HG02623 (cell line): ENCODE results near the gene KRT13.

Source experiments
- ATAC-seq: cut with Tn5 transposase; IDR thresholded peaks from one replicate; pipeline ENCODE4 v1.9.1; 2021; ENCODE audit warnings: moderate library complexity; ENCODE audit not compliant: unreplicated experiment

The KRT13 gene

DNA sequence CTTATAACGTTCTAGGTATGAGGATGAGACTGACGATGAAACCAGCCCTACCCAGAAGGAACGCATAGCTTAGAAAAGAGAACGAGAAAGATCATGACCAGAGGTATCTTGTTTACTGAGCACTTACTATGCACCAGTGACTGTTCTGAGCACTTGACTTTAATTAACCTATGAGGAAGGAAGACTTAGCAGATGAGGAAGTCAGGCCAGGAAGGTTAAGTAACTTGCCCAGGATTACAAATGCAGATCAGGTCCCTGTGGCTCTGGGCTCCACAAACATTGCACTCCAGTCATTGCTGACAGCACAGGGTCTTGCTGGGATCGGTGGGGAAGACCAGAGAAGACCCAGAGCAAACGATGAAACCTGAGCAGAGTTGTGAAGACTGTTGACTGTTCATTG, 7.1 kb downstream of the KRT13 start:
- ATAC-seq, result no peak

DNA sequence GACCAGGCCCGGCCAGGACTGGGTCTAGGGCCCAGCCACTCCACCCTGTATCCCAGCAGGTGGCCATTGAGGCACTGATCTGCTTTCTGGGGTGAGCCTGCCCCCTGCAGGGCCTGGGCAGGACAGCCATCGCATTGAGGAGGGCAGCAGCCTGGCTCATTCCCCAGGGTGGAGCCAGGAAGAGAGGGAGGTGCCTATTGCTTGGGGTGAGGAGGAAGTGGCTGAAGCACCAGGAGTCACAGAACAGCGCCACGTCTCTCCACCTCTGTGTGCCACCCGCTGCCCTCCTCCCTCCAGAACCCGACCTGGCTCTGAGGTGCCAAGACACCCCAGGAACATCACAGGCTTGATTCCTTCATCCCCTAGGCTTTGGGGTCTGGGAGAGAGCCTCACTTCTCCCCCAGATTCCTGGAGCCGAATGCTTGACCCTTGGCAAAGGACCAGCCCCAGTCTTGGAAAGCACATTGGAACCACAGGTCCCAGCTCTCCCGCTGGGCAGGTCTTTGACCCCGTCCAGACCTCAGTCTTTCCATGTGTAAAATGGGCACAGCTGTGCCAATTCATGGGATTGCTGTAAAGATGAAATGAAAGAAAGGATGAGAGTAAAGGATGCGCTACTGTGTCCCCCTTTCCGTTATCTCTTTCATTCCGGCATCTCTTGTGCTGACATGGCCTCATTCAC, 8.5 kb downstream of the KRT13 start:
- no peak for ATAC-seq

- no peak for ATAC-seq
Observed at GRCh38 chr17:41494524-41494923, 10.9 kb downstream of the KRT13 start.

DNA sequence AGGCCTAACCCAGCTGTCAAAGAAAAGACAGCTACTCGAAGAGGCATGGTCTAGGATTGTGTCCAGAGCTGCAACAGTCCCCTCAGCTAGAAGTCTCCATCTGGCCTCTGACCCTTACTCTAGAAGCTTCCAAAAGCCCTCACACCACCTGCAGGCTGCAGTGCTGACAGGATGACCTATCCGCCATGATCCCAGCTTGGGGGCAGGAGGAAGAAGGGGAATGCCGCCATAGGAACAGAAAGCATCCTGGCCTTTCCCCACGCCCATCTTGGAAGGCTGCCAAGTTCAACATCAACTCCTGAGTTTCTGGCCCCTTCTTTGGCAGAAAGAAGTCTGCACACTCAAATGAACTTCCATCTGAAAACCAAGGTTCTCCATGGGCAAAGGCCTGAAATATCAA, 12.6 kb downstream of the KRT13 start:
- ATAC-seq, result no peak

DNA sequence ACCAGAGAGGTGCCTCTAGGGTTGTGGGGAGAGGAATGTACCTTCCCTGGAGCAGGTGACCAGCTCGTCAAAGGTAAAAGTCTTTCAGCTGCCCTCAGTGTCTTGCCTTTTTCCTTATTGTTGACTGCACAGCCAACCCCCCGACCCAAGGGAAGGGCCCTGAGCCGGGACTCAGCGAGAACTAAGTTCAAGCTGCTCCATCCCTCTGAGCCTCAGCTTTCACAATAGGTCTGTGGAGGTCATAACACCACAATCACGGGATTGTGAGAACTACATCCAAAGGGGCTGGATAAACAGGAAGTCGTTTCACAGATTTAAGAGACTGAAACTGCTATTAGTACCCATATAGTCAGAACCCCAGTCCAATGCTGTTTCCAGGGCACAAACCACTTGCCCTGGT, 13.1 kb downstream of the KRT13 start:
- no peak for ATAC-seq

- no peak for ATAC-seq
Observed at GRCh38 chr17:41491476-41491875, 13.9 kb downstream of the KRT13 start.

GRCh38 chr17:41490000-41490990, 15.1 kb downstream of the KRT13 start:
- no peak for ATAC-seq

DNA sequence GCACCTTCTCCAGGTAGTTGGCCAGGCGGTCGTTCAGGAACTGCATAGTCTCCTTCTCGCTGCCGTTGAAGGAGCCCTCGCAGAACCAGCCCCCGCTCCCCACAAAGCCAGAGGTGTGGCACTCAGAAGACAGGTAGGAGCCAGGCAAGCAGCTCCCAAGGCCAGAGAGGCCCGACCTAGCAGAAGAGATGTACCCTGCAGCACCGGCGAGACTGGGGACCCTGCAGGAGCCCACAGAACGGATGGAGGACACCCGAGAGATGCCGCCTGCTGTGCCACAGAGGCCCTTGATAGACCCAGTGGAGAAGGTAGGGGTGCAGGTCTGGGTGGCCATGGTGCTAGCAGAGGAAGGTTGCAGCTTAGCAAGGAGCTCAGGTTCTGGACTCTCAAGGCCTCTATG, 15.9 kb downstream of the KRT13 start, which contains the start of gene KRT36:
TSS of gene KRT36 (minus strand) at position 380 of the 400 bp plus-strand sequence. CDS start at position 334, 46 bp downstream.
- no peak for ATAC-seq

DNA sequence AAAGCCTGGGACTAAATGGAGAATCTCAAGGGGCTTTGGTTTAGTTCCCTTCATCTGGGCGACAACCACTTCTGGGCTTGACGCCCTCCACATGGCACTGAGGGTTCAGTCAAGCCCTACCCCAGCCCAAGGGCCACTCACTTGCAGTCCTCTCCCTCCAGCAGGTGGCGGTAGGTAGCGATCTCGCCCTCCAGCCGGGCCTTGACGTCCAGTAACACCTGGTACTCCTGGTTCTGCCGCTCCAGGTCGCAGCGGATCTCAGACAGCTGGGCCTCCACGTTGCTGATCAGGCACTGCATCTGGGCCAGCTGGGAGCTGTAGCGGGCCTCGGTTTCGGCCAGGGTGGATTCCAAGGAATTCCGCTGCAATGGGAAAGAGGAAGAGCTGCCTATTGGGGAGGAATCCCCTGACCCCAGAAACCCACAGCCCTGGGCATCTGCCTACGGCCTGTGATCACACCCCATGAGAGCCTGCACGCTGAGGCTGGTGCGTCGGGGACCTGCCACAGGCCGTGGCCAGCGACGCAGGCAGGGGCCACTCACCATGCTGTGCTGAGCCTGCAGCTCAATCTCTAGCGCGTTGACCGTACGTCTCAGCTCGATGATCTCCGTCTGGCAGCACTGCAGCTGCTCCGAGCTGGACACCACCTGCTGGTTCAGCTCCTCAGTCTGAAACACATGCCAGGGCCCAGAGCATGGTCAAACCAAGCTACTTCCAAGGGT, 18.4 kb downstream of the KRT13 start:
- ATAC-seq, result no peak

- no peak for ATAC-seq
Observed at GRCh38 chr17:41486316-41486715, 19.1 kb downstream of the KRT13 start.

DNA sequence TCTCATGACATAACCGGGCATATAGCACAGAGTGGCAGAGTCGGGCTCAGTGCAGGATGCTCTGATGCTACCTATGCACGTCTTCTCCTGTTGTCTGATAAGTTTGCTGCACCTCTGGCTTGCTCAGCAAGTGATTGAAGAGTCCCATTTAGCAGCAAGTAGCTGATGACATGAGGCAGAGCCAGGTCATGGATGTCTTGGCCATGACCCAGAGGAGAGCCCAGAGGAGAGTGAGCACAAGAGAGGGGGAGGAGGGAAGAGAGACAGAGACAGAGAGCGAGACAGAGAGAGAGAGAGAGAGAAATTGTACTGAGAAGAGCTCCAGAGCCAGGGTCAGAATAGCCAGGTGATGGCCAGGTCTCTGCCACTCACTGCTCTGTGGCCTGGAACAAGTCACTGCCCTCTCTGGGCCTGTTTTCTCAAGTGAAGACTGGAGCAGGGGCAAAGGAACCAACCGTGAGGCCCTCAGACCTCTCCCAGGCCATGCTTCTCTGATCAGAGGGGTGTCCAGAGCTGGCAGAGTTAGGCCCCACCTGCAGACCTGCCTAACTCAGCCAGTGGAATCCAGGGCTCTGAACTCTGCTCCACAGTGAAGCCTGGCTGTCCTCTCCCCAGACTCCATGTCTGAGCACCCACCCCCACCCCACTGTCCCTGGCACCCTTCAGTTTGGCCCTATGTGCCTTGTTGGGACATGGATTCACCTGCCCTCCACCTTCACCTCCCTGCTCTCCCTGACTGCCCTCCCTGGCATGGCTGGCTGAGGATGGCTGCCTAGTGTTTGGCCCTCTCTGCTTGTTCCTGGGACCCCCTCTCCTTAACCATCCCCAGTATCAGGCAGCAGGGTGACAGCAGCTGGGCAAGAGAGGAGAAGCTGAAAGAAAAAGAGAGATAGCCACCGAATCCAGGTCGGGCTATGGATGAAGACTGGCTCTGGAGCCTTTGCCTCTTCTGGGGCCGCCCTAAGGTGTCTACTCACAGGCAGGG, 20.2 kb downstream of the KRT13 start:
- no peak for ATAC-seq

- no peak for ATAC-seq
Observed at GRCh38 chr17:41483991-41484826, 21.2 kb downstream of the KRT13 start.

- no peak for ATAC-seq
Observed at GRCh38 chr17:41483531-41483930, 21.9 kb downstream of the KRT13 start.

GRCh38 chr17:41481036-41481435, 24.4 kb downstream of the KRT13 start, which contains the start of gene KRT35:
Gene KRT35 (minus strand): TSS chr17:41481151. CDS start chr17:41481097, 54 bp downstream.
- no peak for ATAC-seq

DNA sequence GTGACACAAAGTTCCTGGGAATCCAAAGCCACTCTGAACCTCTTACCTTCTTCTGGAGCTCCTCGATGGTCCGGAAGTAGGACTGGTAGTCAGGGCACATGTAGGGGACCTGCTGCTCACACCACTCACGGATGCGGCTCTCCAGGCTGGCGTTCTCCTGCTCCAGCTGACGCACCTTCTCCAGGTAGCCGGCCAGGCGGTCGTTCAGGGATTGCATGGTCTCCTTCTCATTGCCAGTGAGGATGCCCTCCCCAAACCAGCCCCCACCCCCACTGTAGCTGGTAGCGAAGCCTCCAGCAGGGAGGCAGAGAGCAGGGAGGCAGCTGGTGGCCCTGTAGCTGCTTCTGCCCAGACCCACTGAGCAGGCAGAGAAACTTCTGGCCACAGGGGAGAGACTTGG, 24.8 kb downstream of the KRT13 start:
- ATAC-seq, result no peak

- ATAC-seq, result no peak
Observed at GRCh38 chr17:41480136-41480535, 25.3 kb downstream of the KRT13 start.

GRCh38 chr17:41478237-41478636, 27.2 kb downstream of the KRT13 start:
- ATAC-seq, result no peak

GRCh38 chr17:41476866-41477815, 28.3 kb downstream of the KRT13 start:
- ATAC-seq, result no peak
